Measurements from ENCODE around the gene GNA12. TPM values are rescaled to one million over a fixed set of nuclear protein-coding genes. Genes with fewer than 3 reads are reported as not detected.

The GNA12 gene
- total RNA-seq, 1 donor, result 27.1 TPM

DNA sequence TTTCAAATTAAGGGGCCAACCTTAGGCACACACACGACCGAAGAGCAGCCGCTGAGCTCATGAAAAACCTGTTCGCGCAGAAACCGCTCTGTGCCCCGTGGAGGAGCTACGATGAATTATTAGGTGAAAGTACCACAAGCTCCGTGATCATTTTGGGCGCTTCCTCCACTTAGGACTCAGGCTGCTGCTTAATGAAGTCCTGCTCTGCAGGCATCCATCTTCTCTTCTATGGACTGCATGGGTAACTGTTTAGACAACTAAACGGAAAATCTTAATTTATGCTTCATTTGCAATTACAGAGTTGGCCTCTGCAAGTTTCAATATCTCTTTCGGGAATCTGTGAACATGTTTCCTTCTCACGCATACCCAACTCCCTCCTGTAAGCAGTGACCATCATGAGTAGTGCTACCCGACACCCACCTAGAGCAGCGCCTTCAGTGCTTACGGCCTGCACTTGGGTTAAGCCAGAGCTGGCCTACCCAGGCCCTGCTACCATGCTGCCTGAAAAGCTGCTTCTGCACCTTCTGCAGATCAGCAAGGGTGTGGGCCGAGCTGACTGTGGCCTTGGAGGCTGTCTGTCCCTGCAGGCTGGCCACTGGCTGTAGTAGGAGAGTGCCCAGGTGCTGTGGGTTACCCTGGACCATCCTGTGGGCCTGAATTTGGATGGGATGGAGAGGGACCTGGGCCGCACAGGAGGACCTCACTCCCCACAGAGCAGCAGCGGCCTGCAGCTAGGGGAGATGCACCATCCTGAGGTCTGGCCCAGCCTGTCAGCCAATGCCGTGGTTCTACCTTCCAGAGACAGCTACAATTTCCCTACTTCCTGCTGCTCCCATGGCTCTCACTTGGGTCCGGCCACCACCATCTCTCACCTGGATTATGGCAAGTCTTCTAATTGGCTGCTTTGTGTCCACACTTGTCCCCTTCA, 36.0 kb downstream of the GNA12 start:
- Histone ChIP-seq H3K36me3 (ENCODE audit: insufficient read depth, low read length) (no peaks in the 10 kb centered on the region), H3K4me1 (ENCODE audit: insufficient read depth, low read length) (peaks cover 32% of the 10 kb centered on the region), H3K4me3 (ENCODE audit: insufficient read depth, low read length) (no peak overlapping the region), H3K9me3 (ENCODE audit: low read depth, low read length) (no peaks in the 10 kb centered on the region), H3K27me3 (ENCODE audit: insufficient read depth, low read length) (no peaks in the 10 kb centered on the region), H3K4me2 (ENCODE audit: insufficient read depth, low read length) (no peak overlapping the region), H2AFZ (ENCODE audit: low read length) (no peak overlapping the region), H3K79me2 (ENCODE audit: insufficient read depth, low read length) (peaks cover 85% of the 10 kb centered on the region), H3K27ac (ENCODE audit: low read depth, low read length) (no peak overlapping the region), H4K20me1 (ENCODE audit: insufficient read depth, low read length) (peaks cover 22% of the 10 kb centered on the region)
- no peak for DNase-seq (ENCODE audit: insufficient read length, low spot score, missing footprints)
- TF ChIP-seq, protein P1, sequence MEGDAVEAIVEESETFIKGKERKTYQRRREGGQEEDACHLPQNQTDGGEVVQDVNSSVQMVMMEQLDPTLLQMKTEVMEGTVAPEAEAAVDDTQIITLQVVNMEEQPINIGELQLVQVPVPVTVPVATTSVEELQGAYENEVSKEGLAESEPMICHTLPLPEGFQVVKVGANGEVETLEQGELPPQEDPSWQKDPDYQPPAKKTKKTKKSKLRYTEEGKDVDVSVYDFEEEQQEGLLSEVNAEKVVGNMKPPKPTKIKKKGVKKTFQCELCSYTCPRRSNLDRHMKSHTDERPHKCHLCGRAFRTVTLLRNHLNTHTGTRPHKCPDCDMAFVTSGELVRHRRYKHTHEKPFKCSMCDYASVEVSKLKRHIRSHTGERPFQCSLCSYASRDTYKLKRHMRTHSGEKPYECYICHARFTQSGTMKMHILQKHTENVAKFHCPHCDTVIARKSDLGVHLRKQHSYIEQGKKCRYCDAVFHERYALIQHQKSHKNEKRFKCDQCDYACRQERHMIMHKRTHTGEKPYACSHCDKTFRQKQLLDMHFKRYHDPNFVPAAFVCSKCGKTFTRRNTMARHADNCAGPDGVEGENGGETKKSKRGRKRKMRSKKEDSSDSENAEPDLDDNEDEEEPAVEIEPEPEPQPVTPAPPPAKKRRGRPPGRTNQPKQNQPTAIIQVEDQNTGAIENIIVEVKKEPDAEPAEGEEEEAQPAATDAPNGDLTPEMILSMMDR (IDR thresholded peaks at IDR 0.05; ENCODE audit: extremely low read depth, low read depth, low read length), result no peak

DNA sequence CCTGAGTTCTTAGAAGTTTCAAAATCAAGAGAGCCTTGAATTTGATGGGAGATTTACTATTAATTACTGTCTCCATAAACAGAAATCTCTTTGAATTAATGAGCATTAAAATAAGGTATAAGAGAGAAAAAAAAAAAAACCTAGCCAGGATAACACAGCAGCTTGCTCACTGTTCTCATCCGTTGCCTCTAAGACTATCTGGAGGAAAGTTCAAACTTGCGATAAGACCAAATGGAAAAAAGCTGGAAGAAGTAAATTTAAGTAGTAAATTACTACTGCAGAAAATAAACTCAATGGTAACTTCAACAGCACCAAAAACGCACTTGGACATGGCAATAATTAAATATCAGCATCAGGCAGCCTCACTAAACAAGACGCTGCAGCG, 36.7 kb downstream of the GNA12 start:
- no peak for DNase-seq (ENCODE audit: insufficient read length, low spot score, missing footprints)
- no peak overlapping the region for H3K4me2 ChIP-seq (ENCODE audit: insufficient read depth, low read length)
- H2AFZ ChIP-seq (ENCODE audit: low read length), result no peak overlapping the region
- H3K79me2 ChIP-seq (ENCODE audit: insufficient read depth, low read length), result peaks cover 87% of the 10 kb centered on the region
- H3K9me3 ChIP-seq (ENCODE audit: low read depth, low read length), result no peaks in the 10 kb centered on the region
- H3K4me3 ChIP-seq (ENCODE audit: insufficient read depth, low read length), result no peak overlapping the region
- H3K27ac ChIP-seq (ENCODE audit: low read depth, low read length), result no peak overlapping the region
- no peaks in the 10 kb centered on the region for H3K27me3 ChIP-seq (ENCODE audit: insufficient read depth, low read length)
- TF ChIP-seq, protein P1 (IDR thresholded peaks at IDR 0.05; ENCODE audit: extremely low read depth, low read depth, low read length), result no peak
- H3K36me3 ChIP-seq (ENCODE audit: insufficient read depth, low read length), result no peaks in the 10 kb centered on the region
- H4K20me1 ChIP-seq (ENCODE audit: insufficient read depth, low read length), result peaks cover 23% of the 10 kb centered on the region
- H3K4me1 ChIP-seq (ENCODE audit: insufficient read depth, low read length), result peaks cover 36% of the 10 kb centered on the region

DNA sequence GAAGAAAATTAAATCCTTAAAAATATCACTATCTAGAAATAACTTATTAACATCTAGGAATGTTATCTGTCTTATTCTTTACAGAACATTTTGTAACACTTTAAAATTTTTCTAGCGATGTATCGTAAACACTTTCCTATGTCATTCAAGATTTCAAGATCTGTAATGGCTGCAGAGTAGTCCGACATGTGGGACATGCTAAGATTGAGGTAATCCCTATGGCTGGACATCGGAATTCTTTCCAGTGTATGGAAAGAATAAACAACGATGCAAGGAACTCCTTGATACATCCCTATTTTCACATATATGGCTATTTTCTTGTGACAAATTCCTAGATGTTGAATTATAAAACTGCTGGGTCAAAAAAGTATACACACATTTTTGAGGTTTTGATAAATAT, 37.5 kb downstream of the GNA12 start:
- H2AFZ ChIP-seq (ENCODE audit: low read length), result no peak overlapping the region
- peaks cover 90% of the 10 kb centered on the region for H3K79me2 ChIP-seq (ENCODE audit: insufficient read depth, low read length)
- no peak overlapping the region for H3K27ac ChIP-seq (ENCODE audit: low read depth, low read length)
- TF ChIP-seq, protein P1 (IDR thresholded peaks at IDR 0.05; ENCODE audit: extremely low read depth, low read depth, low read length), result no peak
- no peak overlapping the region for H3K4me3 ChIP-seq (ENCODE audit: insufficient read depth, low read length)
- H3K4me2 ChIP-seq (ENCODE audit: insufficient read depth, low read length), result no peak overlapping the region
- no peak for DNase-seq (ENCODE audit: insufficient read length, low spot score, missing footprints)
- H3K4me1 ChIP-seq (ENCODE audit: insufficient read depth, low read length), result peaks cover 36% of the 10 kb centered on the region
- no peaks in the 10 kb centered on the region for H3K27me3 ChIP-seq (ENCODE audit: insufficient read depth, low read length)
- peaks cover 23% of the 10 kb centered on the region for H4K20me1 ChIP-seq (ENCODE audit: insufficient read depth, low read length)
- H3K9me3 ChIP-seq (ENCODE audit: low read depth, low read length), result no peaks in the 10 kb centered on the region
- no peaks in the 10 kb centered on the region for H3K36me3 ChIP-seq (ENCODE audit: insufficient read depth, low read length)

DNA sequence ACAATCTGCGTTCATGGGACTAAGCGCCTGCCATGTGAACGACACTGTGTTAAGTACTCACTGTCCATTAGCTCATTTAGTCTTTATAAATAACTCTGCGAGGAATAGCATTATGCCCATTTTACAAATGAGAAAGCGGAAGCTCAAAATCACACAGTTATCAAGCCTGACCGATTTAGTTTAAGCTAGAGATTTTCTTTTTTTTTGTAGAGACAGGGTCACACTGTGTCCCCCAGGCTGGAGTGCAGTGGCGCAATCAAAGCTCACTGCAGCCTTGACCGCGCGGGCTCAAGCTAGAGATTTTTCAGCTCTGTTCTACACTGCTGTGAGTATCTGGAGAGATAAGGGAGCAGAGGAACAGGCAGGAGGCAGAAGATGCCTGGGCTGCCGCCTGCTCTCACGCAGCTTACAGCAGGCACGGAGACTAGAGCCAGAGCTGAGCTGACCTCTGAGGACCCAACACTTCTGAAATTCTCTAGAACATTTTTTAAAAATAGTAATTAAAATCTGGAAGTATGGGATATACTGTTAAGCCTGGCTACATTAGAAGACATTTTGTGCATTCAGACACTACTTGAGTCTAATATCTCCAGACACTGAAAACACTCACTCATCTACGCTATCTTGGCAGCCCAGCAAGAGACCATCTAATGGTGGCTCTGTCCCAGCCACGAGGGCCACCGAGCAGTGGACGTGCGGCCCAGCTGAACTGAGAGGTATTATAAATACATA, 38.7 kb downstream of the GNA12 start:
- Histone ChIP-seq H3K79me2 (ENCODE audit: insufficient read depth, low read length) (peaks cover 90% of the 10 kb centered on the region), H3K27ac (ENCODE audit: low read depth, low read length) (no peak overlapping the region), H3K4me2 (ENCODE audit: insufficient read depth, low read length) (no peak overlapping the region), H3K4me1 (ENCODE audit: insufficient read depth, low read length) (peaks cover 33% of the 10 kb centered on the region), H3K27me3 (ENCODE audit: insufficient read depth, low read length) (no peaks in the 10 kb centered on the region), H3K4me3 (ENCODE audit: insufficient read depth, low read length) (no peak overlapping the region), H2AFZ (ENCODE audit: low read length) (no peak overlapping the region), H4K20me1 (ENCODE audit: insufficient read depth, low read length) (peaks cover 25% of the 10 kb centered on the region), H3K9me3 (ENCODE audit: low read depth, low read length) (no peaks in the 10 kb centered on the region), H3K36me3 (ENCODE audit: insufficient read depth, low read length) (no peaks in the 10 kb centered on the region)
- TF ChIP-seq, protein P1 (IDR thresholded peaks at IDR 0.05; ENCODE audit: extremely low read depth, low read depth, low read length), result no peak
- no peak for DNase-seq (ENCODE audit: insufficient read length, low spot score, missing footprints)

Measured in osteoblast (primary cell).